Activated effector memory CD4-positive, alpha-beta T cell treated with Interleukin-2 at 50 U/mL for 16 hours (primary cell): ENCODE results near the gene PIP4K2C.

Source experiments
- DNase-seq: peaks from one replicate; pipeline ENCODE4 v3.0.0-alpha.2; 2020

PIP4K2C gene

DNA sequence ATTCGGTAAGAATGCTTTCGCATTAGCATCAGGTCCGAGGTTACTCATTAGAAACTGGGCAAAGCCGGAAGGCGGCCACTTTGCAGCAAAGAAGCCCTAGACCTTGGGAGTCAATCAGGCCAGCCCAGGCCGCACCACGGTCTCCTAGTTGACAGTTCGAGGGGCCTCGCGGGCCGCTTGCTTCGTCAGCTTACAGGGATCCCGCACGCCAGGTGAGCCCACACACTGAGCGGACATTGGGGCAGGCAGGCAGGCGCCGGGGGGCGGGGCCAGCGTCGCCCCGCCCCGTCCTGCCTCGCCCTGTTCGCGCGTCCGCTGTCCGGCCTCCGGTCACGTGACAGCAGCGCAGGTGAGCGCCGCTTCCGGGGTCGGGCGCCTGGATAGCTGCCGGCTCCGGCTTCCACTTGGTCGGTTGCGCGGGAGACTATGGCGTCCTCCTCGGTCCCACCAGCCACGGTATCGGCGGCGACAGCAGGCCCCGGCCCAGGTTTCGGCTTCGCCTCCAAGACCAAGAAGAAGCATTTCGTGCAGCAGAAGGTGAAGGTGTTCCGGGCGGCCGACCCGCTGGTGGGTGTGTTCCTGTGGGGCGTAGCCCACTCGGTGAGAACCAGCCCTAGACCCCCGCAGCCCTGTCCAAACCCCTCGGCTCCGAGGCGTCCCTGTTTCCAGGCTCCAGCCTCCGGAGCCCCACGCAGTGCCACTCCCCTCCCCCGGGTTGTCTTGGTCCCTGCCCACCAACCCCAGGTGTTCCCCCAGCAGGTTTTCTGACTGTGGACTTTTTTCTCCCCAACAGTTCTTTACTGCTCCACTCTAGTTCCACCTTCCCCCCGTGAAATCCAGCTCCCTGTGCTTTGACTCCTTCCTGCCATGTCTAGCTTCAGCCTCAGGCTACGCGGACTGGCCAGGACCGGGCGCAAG, at the start of gene PIP4K2C:
Gene PIP4K2C, plus strand, starts transcription at position 329 of the 918 bp plus-strand sequence. Its CDS starts 98 bp downstream, at position 427.
- peak; percentile 70 for DNase-seq

- DNase-seq = no peak
Measured at GRCh38 chr12:57541717-57542116, 49.3 kb upstream of the PIP4K2C start.

DNA sequence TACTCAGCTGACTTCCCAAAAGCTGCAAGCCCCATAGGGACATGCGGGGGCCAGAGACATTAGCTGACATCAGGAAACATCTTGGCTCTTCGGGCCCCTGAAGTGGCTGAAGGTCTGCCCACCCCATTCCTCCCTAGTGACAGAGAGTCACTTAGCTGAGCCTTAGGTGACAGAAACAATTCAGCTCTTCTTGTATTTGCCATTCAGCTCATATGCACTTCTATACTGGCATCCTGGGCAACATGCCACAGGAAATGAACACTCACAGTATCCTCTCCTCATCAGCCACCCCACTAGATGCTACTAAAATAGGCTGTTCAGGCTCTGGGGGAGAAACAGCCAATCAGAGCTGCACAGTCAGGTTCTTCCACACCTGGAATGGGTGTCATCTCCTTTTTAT, 47.4 kb upstream of the PIP4K2C start:
- no peak for DNase-seq

GRCh38 chr12:57545809-57546437, 45.1 kb upstream of the PIP4K2C start:
- DNase-seq = no peak

- DNase-seq = peak; percentile 89
Measured at GRCh38 chr12:57546438-57547287, 44.3 kb upstream of the PIP4K2C start, which contains the start of gene DCTN2. Gene DCTN2, minus strand, starts transcription at chr12:57547192. Its CDS starts 129 bp downstream, at chr12:57547063.

GRCh38 chr12:57547288-57548012, 43.5 kb upstream of the PIP4K2C start:
- no peak for DNase-seq

- no peak for DNase-seq
Measured at GRCh38 chr12:57548013-57548315, 43.0 kb upstream of the PIP4K2C start.

DNA sequence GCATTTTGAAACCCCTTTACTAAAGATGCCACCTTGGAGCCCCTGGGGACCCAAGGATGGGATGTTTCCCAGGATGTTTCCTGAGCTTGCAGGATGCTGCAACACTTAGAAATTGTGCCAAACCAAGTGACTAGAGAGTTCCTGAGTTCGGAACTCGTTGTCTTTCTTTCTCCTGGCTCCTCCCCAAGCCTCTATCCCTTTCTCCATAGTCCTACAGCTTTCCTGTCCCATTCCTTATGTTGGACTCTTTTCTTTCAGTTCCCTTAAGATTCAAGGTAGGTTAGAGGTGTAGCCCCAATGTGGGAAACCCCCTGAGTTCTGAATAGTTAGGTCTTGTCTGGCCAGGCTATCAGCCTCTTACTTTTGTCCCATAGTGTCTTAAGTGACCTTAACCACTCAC, 42.5 kb upstream of the PIP4K2C start:
- DNase-seq = no peak

DNA sequence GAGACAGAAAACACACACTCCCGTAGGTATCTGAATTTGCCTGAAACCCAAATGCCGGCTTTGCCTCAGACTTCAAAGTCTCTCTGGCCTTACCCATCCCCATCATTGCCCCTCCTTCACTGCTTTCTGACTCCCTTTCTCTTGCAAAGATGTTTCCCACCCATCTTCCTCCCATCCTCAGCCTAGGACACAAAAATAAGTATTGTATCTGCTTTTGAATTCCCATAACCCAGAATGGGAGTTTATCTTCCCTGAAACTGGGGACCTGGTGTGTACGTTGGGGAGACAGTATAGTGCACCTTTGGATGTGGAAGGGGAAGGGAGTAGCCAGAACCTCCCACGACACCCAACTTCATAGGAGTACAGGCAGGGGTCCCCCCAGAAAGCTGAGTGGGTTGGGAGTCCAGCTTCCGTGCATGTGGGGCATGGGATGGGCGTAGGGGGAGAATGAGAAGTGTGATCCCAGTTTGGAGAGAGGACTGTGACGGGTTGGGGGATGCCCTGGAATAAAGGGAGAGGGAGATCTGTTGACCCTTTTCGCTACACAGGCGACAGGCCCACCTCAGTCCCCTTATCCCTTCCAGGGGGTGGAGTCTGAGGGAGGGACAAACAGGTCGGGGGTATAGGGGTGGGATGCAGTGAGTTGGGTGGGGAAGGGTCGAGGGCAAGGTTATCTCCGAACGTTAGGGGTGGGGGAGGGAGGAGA, 41.6 kb upstream of the PIP4K2C start:
- DNase-seq = no peak

DNA sequence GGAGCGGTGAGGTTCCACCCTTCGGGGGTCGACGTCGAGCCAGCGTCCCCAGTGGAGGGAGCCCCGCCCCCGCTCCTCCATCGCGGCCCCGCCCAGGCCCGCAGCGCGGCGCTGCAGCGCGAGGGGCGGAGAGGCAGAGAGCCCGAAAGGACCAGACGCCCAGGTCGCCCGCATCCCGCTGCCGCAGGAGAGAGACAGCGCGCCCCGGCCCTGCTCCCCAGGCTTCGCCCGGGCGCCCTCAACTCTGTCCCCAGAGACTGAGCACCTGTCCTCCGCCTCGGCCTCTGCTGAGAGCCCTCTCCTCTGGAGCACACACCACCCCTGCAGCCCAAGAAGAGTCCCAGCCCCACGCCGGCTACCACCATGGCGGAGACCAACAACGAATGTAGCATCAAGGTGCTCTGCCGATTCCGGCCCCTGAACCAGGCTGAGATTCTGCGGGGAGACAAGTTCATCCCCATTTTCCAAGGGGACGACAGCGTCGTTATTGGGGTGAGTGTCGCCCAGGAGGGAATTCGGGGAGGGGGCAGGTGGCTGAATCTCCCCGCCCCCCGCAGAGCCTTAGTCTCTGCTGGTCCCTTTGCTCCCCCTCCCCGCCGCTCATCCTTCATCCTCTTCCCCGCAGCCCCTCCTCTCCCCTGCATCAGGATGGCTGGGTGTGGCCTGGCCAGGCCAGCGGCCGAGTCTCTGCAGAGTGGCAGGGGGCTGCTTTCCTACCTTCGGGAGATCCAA, 40.9 kb upstream of the PIP4K2C start, which contains the start of gene KIF5A:
Gene KIF5A, plus strand, starts transcription at position 136 of the 732 bp plus-strand sequence. Its CDS starts 228 bp downstream, at position 364.
- peak; percentile 40 for DNase-seq

- DNase-seq = no peak
Measured at GRCh38 chr12:57550641-57551549, 40.1 kb upstream of the PIP4K2C start.

- DNase-seq = no peak
Measured at GRCh38 chr12:57551637-57552305, 39.2 kb upstream of the PIP4K2C start.

DNA sequence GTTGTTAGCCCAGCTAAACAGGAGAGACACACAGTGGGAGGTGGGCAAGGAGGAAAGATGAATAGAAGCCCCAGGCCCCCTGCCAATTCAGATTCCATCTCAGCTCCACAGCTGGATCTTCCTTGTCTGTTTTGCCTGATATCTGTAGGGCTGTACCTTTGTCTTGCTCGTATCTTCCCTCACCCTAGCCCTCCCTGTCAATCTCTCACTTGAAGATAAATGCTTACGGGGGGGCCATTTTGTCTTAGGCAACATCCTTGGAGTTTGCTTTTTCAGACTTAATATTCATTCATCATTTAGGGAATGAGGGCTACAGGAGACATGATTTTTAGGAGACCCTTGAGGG, 38.7 kb upstream of the PIP4K2C start:
- DNase-seq = no peak

DNA sequence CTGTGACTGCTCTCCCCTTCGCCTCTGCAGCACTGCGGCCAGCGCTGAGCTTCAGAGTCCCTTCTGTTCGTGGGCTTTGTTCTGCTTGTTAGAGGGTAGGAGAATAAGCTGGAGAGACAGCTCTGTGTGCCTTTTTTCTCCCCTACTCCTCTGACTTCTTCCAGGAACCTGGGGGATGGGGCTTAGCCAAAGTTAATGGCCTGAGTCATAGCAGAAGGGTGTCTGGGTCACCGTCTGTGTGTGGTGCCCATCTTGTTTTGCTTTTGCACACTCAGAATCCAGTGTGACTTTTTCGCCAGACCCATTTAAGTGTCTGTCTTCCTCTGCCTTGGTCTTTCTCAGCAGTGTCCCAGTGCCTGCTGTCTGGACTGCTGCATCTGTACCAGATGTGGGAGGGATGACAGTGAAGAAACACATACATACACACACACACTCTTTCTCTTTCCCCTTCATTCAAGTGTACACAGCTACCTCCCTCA, 38.1 kb upstream of the PIP4K2C start:
- no peak for DNase-seq

GRCh38 chr12:57553343-57554202, 37.4 kb upstream of the PIP4K2C start:
- DNase-seq = no peak

DNA sequence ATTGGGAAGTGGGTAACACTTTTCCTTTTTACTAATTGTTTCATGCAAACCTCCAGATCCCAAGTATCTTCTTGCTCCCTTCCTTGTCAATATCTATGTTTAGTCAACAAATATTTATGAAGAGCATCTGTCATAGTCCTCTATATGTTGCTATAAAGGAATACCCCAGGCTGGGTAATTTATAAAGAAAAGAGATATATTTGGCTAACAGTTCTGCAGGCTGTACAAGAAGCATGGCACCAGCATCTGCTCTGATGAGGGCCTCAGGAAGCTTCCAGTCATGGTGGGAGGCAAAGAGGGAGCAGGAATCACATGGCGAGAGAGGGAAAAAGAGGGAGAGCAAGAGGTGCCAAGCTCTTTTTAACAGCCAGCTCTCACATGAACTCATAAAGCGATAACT, 36.5 kb upstream of the PIP4K2C start:
- DNase-seq = no peak

DNA sequence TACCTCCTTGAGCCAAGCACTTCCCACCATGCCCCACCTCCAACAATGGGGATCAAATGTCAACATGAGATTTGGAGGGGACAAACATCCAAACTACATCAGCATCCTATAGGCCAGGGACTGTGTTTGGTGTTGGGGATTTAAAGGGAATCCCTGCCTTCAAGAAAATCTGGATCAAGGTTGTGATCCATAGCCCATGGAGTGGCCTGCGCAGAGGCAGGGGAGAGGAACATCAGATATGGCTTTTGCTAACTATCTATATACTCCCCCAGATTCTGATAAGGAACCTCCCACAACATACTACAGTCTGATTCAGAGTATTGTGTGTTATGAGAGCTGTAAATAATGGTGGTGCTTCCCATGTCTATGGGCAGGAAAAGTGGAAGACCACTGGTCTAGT, 36.1 kb upstream of the PIP4K2C start:
- DNase-seq = no peak

DNA sequence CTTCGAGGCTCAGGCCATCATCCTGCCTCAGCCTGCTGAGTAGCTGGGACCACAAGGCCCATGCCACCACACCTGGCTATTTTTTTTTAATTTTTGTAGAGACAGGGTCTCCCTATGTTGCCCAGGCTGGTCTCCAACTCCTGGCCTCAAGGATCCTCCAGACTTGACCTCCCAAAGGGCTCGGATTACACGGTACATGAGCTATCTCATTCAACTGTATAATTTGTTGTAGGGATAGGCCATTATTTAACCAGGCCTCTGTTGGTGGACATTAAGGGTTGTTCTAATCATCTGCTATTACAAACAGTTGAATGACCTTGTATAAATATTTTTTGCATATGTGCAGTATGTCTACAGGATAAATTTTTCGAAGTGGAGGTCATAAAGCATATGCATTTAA, 32.1 kb upstream of the PIP4K2C start:
- no peak for DNase-seq
